ENCODE measurements around the gene CTDP1. TPM values are rescaled to one million over a fixed set of nuclear protein-coding genes. Genes with fewer than 3 reads are reported as not detected.

The CTDP1 gene
- total and polyA plus RNA-seq, 4 donors: 2.7 to 13.9 (median 10.5) TPM

DNA sequence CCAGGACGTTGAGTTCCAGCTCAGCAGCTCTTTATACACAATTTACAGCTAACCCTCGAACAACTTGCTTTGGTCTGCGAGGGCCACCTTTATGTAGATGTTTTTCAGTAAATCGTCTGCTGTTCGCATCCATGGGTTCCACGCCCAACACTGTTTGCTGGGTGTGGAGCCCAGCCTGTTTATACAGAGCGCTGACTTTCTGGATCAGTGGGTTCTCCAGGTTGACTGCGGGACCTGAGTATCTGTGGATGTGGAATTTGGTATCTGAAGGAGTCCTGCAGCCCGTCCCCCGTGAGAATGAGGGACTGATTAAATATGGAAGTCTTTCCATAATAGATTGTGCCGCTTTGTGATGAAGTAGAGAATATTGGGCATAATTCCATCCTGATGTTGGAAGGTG is 2.9 kb downstream of the CTDP1 start:
- TF ChIP-seq, protein P1, sequence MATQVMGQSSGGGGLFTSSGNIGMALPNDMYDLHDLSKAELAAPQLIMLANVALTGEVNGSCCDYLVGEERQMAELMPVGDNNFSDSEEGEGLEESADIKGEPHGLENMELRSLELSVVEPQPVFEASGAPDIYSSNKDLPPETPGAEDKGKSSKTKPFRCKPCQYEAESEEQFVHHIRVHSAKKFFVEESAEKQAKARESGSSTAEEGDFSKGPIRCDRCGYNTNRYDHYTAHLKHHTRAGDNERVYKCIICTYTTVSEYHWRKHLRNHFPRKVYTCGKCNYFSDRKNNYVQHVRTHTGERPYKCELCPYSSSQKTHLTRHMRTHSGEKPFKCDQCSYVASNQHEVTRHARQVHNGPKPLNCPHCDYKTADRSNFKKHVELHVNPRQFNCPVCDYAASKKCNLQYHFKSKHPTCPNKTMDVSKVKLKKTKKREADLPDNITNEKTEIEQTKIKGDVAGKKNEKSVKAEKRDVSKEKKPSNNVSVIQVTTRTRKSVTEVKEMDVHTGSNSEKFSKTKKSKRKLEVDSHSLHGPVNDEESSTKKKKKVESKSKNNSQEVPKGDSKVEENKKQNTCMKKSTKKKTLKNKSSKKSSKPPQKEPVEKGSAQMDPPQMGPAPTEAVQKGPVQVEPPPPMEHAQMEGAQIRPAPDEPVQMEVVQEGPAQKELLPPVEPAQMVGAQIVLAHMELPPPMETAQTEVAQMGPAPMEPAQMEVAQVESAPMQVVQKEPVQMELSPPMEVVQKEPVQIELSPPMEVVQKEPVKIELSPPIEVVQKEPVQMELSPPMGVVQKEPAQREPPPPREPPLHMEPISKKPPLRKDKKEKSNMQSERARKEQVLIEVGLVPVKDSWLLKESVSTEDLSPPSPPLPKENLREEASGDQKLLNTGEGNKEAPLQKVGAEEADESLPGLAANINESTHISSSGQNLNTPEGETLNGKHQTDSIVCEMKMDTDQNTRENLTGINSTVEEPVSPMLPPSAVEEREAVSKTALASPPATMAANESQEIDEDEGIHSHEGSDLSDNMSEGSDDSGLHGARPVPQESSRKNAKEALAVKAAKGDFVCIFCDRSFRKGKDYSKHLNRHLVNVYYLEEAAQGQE (IDR thresholded peaks at IDR 0.05): no peak
- TF ChIP-seq, protein P2, sequence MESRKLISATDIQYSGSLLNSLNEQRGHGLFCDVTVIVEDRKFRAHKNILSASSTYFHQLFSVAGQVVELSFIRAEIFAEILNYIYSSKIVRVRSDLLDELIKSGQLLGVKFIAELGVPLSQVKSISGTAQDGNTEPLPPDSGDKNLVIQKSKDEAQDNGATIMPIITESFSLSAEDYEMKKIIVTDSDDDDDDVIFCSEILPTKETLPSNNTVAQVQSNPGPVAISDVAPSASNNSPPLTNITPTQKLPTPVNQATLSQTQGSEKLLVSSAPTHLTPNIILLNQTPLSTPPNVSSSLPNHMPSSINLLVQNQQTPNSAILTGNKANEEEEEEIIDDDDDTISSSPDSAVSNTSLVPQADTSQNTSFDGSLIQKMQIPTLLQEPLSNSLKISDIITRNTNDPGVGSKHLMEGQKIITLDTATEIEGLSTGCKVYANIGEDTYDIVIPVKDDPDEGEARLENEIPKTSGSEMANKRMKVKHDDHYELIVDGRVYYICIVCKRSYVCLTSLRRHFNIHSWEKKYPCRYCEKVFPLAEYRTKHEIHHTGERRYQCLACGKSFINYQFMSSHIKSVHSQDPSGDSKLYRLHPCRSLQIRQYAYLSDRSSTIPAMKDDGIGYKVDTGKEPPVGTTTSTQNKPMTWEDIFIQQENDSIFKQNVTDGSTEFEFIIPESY (IDR thresholded peaks at IDR 0.05): no peak
- TF ChIP-seq, protein P3, sequence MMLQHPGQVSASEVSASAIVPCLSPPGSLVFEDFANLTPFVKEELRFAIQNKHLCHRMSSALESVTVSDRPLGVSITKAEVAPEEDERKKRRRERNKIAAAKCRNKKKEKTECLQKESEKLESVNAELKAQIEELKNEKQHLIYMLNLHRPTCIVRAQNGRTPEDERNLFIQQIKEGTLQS (IDR thresholded peaks at IDR 0.05): no peak
- TF ChIP-seq, protein P4, sequence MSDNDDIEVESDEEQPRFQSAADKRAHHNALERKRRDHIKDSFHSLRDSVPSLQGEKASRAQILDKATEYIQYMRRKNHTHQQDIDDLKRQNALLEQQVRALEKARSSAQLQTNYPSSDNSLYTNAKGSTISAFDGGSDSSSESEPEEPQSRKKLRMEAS (IDR thresholded peaks at IDR 0.05): no peak
- no peak for TF ChIP-seq HNF4A (conservative IDR thresholded peaks at IDR 0.05)
- no peak for TF ChIP-seq TAF1 (conservative IDR thresholded peaks at IDR 0.05)
- no peak for TF ChIP-seq RXRA (IDR thresholded peaks at IDR 0.05)
- no peak for TF ChIP-seq GABPA (IDR thresholded peaks at IDR 0.05 in 1 of 2, conservative IDR thresholded peaks at IDR 0.05 in 1 of 2)
- no peak for TF ChIP-seq YY1 (IDR thresholded peaks at IDR 0.05)
- no peak for TF ChIP-seq SP1 (IDR thresholded peaks at IDR 0.05)
- no peak for TF ChIP-seq FOXA2 (IDR thresholded peaks at IDR 0.05)
- no peak for TF ChIP-seq HNF4G (IDR thresholded peaks at IDR 0.05)
- no peak for TF ChIP-seq RAD21 (IDR thresholded peaks at IDR 0.05)
- no peak for TF ChIP-seq JUND (IDR thresholded peaks at IDR 0.05)
- TF ChIP-seq, protein P5, sequence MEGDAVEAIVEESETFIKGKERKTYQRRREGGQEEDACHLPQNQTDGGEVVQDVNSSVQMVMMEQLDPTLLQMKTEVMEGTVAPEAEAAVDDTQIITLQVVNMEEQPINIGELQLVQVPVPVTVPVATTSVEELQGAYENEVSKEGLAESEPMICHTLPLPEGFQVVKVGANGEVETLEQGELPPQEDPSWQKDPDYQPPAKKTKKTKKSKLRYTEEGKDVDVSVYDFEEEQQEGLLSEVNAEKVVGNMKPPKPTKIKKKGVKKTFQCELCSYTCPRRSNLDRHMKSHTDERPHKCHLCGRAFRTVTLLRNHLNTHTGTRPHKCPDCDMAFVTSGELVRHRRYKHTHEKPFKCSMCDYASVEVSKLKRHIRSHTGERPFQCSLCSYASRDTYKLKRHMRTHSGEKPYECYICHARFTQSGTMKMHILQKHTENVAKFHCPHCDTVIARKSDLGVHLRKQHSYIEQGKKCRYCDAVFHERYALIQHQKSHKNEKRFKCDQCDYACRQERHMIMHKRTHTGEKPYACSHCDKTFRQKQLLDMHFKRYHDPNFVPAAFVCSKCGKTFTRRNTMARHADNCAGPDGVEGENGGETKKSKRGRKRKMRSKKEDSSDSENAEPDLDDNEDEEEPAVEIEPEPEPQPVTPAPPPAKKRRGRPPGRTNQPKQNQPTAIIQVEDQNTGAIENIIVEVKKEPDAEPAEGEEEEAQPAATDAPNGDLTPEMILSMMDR (IDR thresholded peaks at IDR 0.05; ENCODE audit: low read depth, low read length, missing input control): no peak
- TF ChIP-seq FOXA1 (IDR thresholded peaks at IDR 0.05): no peak
- TF ChIP-seq EGR1 (IDR thresholded peaks at IDR 0.05; ENCODE audit: low read depth in 2 of 2): no peak
- TF ChIP-seq NR2F2 (IDR thresholded peaks at IDR 0.05): no peak
- Histone ChIP-seq H3K27ac (ENCODE audit: low read depth in 1 of 2, low read length in 2 of 2) (no peak overlapping the region), H3K4me3 (ENCODE audit: low read depth in 1 of 3, low read length in 3 of 3) (no peak overlapping the region), H3K27me3 (ENCODE audit: control insufficient read depth in 4 of 4, insufficient read depth in 4 of 4, low read length in 3 of 4) (no peaks in the 10 kb centered on the region), H3K4me1 (ENCODE audit: control insufficient read depth in 4 of 4, insufficient read depth in 4 of 4, low read length in 3 of 4) (peaks cover 12 to 27% (median 21%) of the 10 kb centered on the region in 4 donors), H3K9ac (ENCODE audit: low read depth in 1 of 2, low read length in 2 of 2) (no peak overlapping the region), H3K36me3 (ENCODE audit: control insufficient read depth in 4 of 4, insufficient read depth in 3 of 4, low read depth in 1 of 4, low read length in 3 of 4) (no peaks in the 10 kb centered on the region), H3K9me3 (ENCODE audit: control insufficient read depth in 4 of 4, low read length in 3 of 4) (no peaks in the 10 kb centered on the region)
- 91% methylated on average over 11 of the region's 11 CpGs for WGBS
- DNase-seq (ENCODE audit: low spot score): no peak

Measured in liver (tissue), 9 donors.